ENCODE data around the gene PPIH. TPM values are rescaled to one million over a fixed set of nuclear protein-coding genes. Genes with fewer than 3 reads are reported as not detected.

PPIH gene
- total and polyA plus RNA-seq, 2 donors from 2014 or later: 25.6 to 40.7 TPM

DNA sequence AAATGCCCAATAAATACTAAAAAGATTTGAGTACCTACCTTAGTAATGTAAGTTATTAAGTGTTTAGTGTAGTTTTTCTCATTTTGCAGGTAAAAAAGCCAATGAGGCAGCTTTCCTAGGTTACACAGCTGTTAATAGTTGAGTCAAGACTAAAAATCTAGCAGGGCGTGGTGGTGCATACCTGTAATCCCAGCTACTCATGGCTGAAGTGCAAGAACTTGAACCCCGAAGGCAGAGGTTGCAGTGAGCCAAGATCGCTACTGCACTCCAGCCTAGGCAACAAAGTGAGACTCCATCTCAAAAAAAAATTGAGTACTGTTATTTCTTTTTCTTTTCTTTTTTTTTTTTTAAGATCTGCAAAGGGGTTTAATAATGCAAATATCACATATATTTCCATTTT is 31.7 kb downstream of the PPIH start:
- Histone ChIP-seq H3K4me3 (ENCODE audit: low read length in 3 of 3) (no peak overlapping the region), H3K27me3 (ENCODE audit: control insufficient read depth, insufficient read depth, low read length) (no peaks in the 10 kb centered on the region), H3K9me3 (ENCODE audit: control insufficient read depth in 2 of 3, insufficient read depth in 1 of 3, low read length in 3 of 3) (no peaks in the 10 kb centered on the region), H3K9ac (ENCODE audit: low read length in 3 of 3) (no peak overlapping the region), H3K27ac (ENCODE audit: low read depth in 2 of 2, low read length in 2 of 2) (no peak overlapping the region), H3K36me3 (ENCODE audit: control insufficient read depth in 2 of 3, insufficient read depth in 3 of 3, low read length in 3 of 3) (peaks cover 0 to 2% (median 0%) of the 10 kb centered on the region in 3 donors), H3K4me1 (ENCODE audit: control insufficient read depth in 2 of 3, insufficient read depth in 2 of 3, low read depth in 1 of 3, low read length in 3 of 3) (peaks cover 3 to 42% (median 20%) of the 10 kb centered on the region in 3 donors)
- DNase-seq: no peak
- intact Hi-C loops (cut with DNase I): no loop called here
- no peak for FAIRE-seq
- TF ChIP-seq, protein P1, sequence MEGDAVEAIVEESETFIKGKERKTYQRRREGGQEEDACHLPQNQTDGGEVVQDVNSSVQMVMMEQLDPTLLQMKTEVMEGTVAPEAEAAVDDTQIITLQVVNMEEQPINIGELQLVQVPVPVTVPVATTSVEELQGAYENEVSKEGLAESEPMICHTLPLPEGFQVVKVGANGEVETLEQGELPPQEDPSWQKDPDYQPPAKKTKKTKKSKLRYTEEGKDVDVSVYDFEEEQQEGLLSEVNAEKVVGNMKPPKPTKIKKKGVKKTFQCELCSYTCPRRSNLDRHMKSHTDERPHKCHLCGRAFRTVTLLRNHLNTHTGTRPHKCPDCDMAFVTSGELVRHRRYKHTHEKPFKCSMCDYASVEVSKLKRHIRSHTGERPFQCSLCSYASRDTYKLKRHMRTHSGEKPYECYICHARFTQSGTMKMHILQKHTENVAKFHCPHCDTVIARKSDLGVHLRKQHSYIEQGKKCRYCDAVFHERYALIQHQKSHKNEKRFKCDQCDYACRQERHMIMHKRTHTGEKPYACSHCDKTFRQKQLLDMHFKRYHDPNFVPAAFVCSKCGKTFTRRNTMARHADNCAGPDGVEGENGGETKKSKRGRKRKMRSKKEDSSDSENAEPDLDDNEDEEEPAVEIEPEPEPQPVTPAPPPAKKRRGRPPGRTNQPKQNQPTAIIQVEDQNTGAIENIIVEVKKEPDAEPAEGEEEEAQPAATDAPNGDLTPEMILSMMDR (IDR thresholded peaks at IDR 0.05; ENCODE audit: borderline replicate concordance, extremely low read depth, insufficient read depth): no peak

DNA sequence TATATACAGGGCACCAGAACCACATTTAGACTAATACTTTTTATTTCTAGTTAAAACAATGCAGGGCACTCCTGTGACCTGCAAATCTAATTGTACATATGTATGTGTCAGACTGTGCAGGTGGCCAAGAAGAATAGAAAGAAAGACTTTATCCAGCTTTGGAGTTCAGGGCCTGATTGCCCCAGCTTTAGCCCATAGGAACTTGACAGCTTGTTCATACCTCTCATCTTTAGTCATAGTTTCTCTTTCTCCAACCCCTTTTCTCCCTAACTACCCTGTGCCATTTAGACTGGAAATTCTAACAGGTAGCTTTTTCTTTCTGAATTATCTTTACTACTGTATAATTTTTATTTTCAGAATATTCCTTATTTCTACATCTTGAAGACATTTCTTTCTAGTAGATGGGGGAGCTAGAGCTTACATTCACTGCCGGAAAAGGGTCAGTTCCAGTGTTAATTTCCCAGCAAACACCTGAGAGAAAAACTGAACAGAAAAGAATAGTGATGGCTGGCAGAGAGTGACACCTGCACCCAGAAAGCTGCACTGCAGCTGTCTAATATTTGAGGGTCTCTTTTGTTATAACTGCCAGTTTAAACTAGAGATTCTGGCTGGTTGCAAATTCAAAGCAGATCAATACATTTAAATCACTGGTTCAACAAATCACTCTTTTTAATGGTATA is 32.4 kb downstream of the PPIH start:
- Histone ChIP-seq H3K9ac (ENCODE audit: low read length in 3 of 3) (no peak overlapping the region), H3K9me3 (ENCODE audit: control insufficient read depth in 2 of 3, insufficient read depth in 1 of 3, low read length in 3 of 3) (no peaks in the 10 kb centered on the region), H3K27me3 (ENCODE audit: control insufficient read depth, insufficient read depth, low read length) (no peaks in the 10 kb centered on the region), H3K4me3 (ENCODE audit: low read length in 3 of 3) (no peak overlapping the region), H3K27ac (ENCODE audit: low read depth in 2 of 2, low read length in 2 of 2) (no peak overlapping the region), H3K4me1 (ENCODE audit: control insufficient read depth in 2 of 3, insufficient read depth in 2 of 3, low read depth in 1 of 3, low read length in 3 of 3) (peaks cover 3 to 42% (median 19%) of the 10 kb centered on the region in 3 donors), H3K36me3 (ENCODE audit: control insufficient read depth in 2 of 3, insufficient read depth in 3 of 3, low read length in 3 of 3) (peaks cover 0 to 2% (median 0%) of the 10 kb centered on the region in 3 donors)
- TF ChIP-seq, protein P1 (IDR thresholded peaks at IDR 0.05; ENCODE audit: borderline replicate concordance, extremely low read depth, insufficient read depth): no peak
- DNase-seq (no peak), FAIRE-seq (no peak)
- intact Hi-C loops (cut with DNase I): no loop called here

DNA sequence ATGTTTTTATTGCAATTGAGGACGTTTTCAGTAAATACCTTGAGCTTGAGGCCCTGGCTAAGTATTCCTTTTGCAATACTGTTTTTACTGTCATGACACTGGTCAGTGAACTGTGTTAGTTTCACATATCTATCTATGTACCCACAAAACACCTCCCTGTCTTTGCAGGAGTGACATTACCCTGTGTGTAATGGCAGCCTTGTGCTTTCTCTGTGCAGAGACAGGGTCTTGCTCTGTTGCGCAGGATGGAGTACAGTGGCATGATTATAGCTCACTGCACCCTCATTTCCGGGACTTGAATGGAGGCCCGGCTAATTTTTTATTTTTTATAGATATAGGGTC is 32.9 kb downstream of the PPIH start:
- no peak overlapping the region for H3K9ac ChIP-seq (ENCODE audit: low read length in 3 of 3)
- intact Hi-C loops (cut with DNase I): no loop called here
- no peak overlapping the region for H3K4me3 ChIP-seq (ENCODE audit: low read length in 3 of 3)
- no peak overlapping the region for H3K27ac ChIP-seq (ENCODE audit: low read depth in 2 of 2, low read length in 2 of 2)
- no peak for FAIRE-seq
- H3K36me3 ChIP-seq (ENCODE audit: control insufficient read depth in 2 of 3, insufficient read depth in 3 of 3, low read length in 3 of 3): peaks cover 0 to 2% (median under 1%) of the 10 kb centered on the region in 3 donors
- DNase-seq: no peak
- H3K9me3 ChIP-seq (ENCODE audit: control insufficient read depth in 2 of 3, insufficient read depth in 1 of 3, low read length in 3 of 3): no peaks in the 10 kb centered on the region
- H3K4me1 ChIP-seq (ENCODE audit: control insufficient read depth in 2 of 3, insufficient read depth in 2 of 3, low read depth in 1 of 3, low read length in 3 of 3): peaks cover 3 to 42% (median 19%) of the 10 kb centered on the region in 3 donors
- no peaks in the 10 kb centered on the region for H3K27me3 ChIP-seq (ENCODE audit: control insufficient read depth, insufficient read depth, low read length)
- TF ChIP-seq, protein P1 (IDR thresholded peaks at IDR 0.05; ENCODE audit: borderline replicate concordance, extremely low read depth, insufficient read depth): no peak
